Loucy (cell line): ENCODE data around the gene ZCCHC12.

Source experiments
- H2AFZ ChIP-seq: fragments of 200-600 bp; sonication (generic); 2 replicates; pipeline ENCODE4 v1.6.0; 2016; ENCODE audit warnings: antibody characterized with exemption, mild to moderate bottlenecking, low read length, moderate library complexity
- H3F3A ChIP-seq: fragments of 200-600 bp; 2 replicates; pipeline ENCODE4 v1.6.0; 2016; ENCODE audit warnings: antibody characterized with exemption, low read depth, mild to moderate bottlenecking
- H3K27me3 ChIP-seq: fragments of 200-600 bp; sonication (generic); 2 replicates; pipeline ENCODE4 v1.6.1; 2014; ENCODE audit warnings: low read length, mild to moderate bottlenecking; ENCODE audit not compliant: insufficient read depth, poor library complexity, severe bottlenecking
- H3K36me3 ChIP-seq: fragments of 200-600 bp; sonication (generic); 2 replicates; pipeline ENCODE4 v1.6.1; 2016; ENCODE audit warnings: low read length; ENCODE audit not compliant: insufficient read depth
- H3K4me1 ChIP-seq: fragments of 200-600 bp; sonication (generic); 2 replicates; pipeline ENCODE4 v1.5.1; 2014; ENCODE audit warnings: low read length, mild to moderate bottlenecking; ENCODE audit not compliant: insufficient read depth, poor library complexity, severe bottlenecking
- H3K4me2 ChIP-seq: fragments of 200-600 bp; sonication (generic); 2 replicates; pipeline ENCODE4 v1.6.0; 2014; ENCODE audit warnings: antibody characterized with exemption, low read length, low read depth, mild to moderate bottlenecking; ENCODE audit not compliant: poor library complexity, severe bottlenecking
- H3K4me3 ChIP-seq: fragments of 200-600 bp; sonication (generic); 2 replicates; pipeline ENCODE4 v1.5.1; 2014; ENCODE audit warnings: low read length, mild to moderate bottlenecking, mixed read lengths; ENCODE audit not compliant: poor library complexity, severe bottlenecking
- H3K79me2 ChIP-seq: fragments of 200-600 bp; sonication (generic); 2 replicates; pipeline ENCODE4 v1.6.1; 2014; ENCODE audit warnings: low read length; ENCODE audit not compliant: insufficient read depth
- H3K9ac ChIP-seq: fragments of 200-600 bp; sonication (generic); 2 replicates; pipeline ENCODE4 v1.6.0; 2014; ENCODE audit warnings: mild to moderate bottlenecking, low read depth, low read length, moderate library complexity; ENCODE audit not compliant: poor library complexity, severe bottlenecking
- H3K9me2 ChIP-seq: fragments of 200-600 bp; sonication (generic); replicated peaks from 2 replicates; pipeline ENCODE4 v1.6.1; 2016; ENCODE audit warnings: low read depth, low read length, mixed read lengths
- H3K9me3 ChIP-seq: fragments of 200-600 bp; sonication (generic); 2 replicates; pipeline ENCODE4 v1.6.1; 2014; ENCODE audit warnings: mild to moderate bottlenecking, antibody characterized with exemption, low read length, low read depth; ENCODE audit not compliant: insufficient read depth
- H4K20me1 ChIP-seq: fragments of 200-600 bp; sonication (generic); 2 replicates; pipeline ENCODE4 v1.6.0; 2014; ENCODE audit warnings: antibody characterized with exemption, low read length, mild to moderate bottlenecking; ENCODE audit not compliant: insufficient read depth, poor library complexity, severe bottlenecking
- CTCF ChIP-seq: fragments of 200-600 bp; sonication (generic); conservative IDR thresholded peaks from 2 replicates; pipeline ENCODE4 v1.5.1; 2014; ENCODE audit warnings: mild to moderate bottlenecking, antibody characterized with exemption, low read length
- EZH2phosphoT487 ChIP-seq: fragments of 200-600 bp; IDR thresholded peaks from 2 replicates; pipeline ENCODE4 v1.6.1; 2018; ENCODE audit warnings: antibody characterized with exemption, mild to moderate bottlenecking, moderate library complexity, borderline replicate concordance

The ZCCHC12 gene

GRCh38 chrX:118862091-118862490 is 38.5 kb downstream of the ZCCHC12 start:
- Histone ChIP-seq H3K4me1 (no peaks in the 10 kb centered on the region), H3K36me3 (no peaks in the 10 kb centered on the region), H3F3A (no peaks in the 10 kb centered on the region), H2AFZ (no peak overlapping the region), H3K4me3 (no peak overlapping the region), H3K79me2 (no peaks in the 10 kb centered on the region), H3K4me2 (no peak overlapping the region), H3K27me3 (no peaks in the 10 kb centered on the region), H4K20me1 (no peaks in the 10 kb centered on the region), H3K9me2 (no peaks in the 10 kb centered on the region), H3K9ac (no peak overlapping the region), H3K9me3 (no peaks in the 10 kb centered on the region)
- TF ChIP-seq CTCF (no peak), EZH2phosphoT487 (no peak)

GRCh38 chrX:118862979-118863378 is 39.4 kb downstream of the ZCCHC12 start:
- H2AFZ ChIP-seq, result no peak overlapping the region
- H4K20me1 ChIP-seq, result no peaks in the 10 kb centered on the region
- no peak overlapping the region for H3K4me2 ChIP-seq
- TF ChIP-seq EZH2phosphoT487, result no peak
- no peak for TF ChIP-seq CTCF
- H3K4me1 ChIP-seq, result no peaks in the 10 kb centered on the region
- no peaks in the 10 kb centered on the region for H3K36me3 ChIP-seq
- no peaks in the 10 kb centered on the region for H3K9me3 ChIP-seq
- H3K27me3 ChIP-seq, result no peaks in the 10 kb centered on the region
- no peaks in the 10 kb centered on the region for H3K9me2 ChIP-seq
- no peaks in the 10 kb centered on the region for H3F3A ChIP-seq
- H3K79me2 ChIP-seq, result no peaks in the 10 kb centered on the region
- H3K9ac ChIP-seq, result no peak overlapping the region
- H3K4me3 ChIP-seq, result no peak overlapping the region

GRCh38 chrX:118864063-118864635 is 40.5 kb downstream of the ZCCHC12 start:
- Histone ChIP-seq H3K79me2 (no peaks in the 10 kb centered on the region), H2AFZ (no peak overlapping the region), H3K4me1 (no peaks in the 10 kb centered on the region), H3K36me3 (no peaks in the 10 kb centered on the region), H3K9ac (no peak overlapping the region), H3K27me3 (no peaks in the 10 kb centered on the region), H3K4me2 (no peak overlapping the region), H3K9me3 (no peaks in the 10 kb centered on the region), H4K20me1 (no peaks in the 10 kb centered on the region), H3F3A (no peaks in the 10 kb centered on the region), H3K9me2 (no peaks in the 10 kb centered on the region), H3K4me3 (no peak overlapping the region)
- TF ChIP-seq EZH2phosphoT487 (no peak), CTCF (no peak)
